Measurements from ENCODE around the gene SYNM.

The SYNM gene

DNA sequence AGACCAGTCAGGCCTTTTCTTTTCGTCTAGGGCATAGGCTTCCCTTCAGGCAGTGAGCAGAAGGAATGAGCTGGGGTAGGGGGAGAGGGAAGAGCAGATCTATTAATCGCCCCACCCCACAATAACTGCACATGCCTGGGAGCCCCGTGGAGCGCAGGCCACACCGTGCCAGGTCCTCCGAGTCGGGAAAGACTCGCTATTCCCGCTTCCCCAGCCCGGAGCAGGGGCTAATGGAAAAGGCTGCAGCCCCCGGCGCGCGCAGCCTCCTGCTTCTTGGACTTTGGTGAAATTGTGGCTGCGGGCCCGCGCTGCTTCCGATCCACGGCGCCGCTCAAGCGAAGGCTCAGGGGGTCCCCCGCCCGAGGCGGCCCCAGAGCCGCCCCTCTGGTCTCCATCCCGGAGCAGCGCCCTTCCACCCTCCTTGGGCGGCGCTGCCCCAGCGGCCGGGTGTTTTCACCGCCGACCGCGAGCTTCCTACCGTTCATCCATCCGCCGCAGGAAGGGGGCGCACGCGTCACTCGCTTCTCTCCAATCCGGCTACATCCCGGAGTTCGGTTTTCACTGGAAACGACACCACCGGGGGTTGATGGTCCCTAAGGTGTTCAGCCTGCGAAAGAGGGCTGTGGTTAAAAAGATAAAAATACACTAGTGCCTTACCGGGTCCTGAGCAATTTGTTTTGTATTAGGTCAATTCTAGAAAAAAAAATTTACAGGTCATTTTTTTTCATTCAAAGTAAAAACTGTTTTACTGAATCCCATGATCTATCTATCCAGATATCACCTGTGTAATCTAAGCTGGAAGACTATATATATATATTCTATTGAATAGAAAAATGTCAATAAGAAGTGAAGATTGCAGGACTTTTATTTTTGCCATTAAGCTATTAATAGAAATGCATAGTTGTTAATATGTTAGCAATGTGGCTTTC lies 4.4 kb upstream of the SYNM start:
- peak overlapping the region; percentile 47 for H3K4me2 ChIP-seq
- H3K4me1 ChIP-seq (ENCODE audit: low read depth, poor library complexity, severe bottlenecking), result peaks cover 6% of the 10 kb centered on the region
- TF ChIP-seq, protein P1, sequence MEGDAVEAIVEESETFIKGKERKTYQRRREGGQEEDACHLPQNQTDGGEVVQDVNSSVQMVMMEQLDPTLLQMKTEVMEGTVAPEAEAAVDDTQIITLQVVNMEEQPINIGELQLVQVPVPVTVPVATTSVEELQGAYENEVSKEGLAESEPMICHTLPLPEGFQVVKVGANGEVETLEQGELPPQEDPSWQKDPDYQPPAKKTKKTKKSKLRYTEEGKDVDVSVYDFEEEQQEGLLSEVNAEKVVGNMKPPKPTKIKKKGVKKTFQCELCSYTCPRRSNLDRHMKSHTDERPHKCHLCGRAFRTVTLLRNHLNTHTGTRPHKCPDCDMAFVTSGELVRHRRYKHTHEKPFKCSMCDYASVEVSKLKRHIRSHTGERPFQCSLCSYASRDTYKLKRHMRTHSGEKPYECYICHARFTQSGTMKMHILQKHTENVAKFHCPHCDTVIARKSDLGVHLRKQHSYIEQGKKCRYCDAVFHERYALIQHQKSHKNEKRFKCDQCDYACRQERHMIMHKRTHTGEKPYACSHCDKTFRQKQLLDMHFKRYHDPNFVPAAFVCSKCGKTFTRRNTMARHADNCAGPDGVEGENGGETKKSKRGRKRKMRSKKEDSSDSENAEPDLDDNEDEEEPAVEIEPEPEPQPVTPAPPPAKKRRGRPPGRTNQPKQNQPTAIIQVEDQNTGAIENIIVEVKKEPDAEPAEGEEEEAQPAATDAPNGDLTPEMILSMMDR (conservative IDR thresholded peaks at IDR 0.05; ENCODE audit: low read depth, low read length), result peak; percentile 84
- H3K36me3 ChIP-seq (ENCODE audit: insufficient read depth), result no peaks in the 10 kb centered on the region
- peak overlapping the region; percentile 22; the same call in 1 of the 2 replicates for H3K9ac ChIP-seq
- no peak overlapping the region for H3K27ac ChIP-seq
- no peaks in the 10 kb centered on the region for H4K20me1 ChIP-seq (ENCODE audit: insufficient read depth)
- no peaks in the 10 kb centered on the region; the same call in 1 of the 2 replicates for H3K27me3 ChIP-seq (ENCODE audit: insufficient read depth, low read depth)
- H3K4me3 ChIP-seq (IDR thresholded peaks at IDR 0.05; ENCODE audit: insufficient read depth, low read depth, low read length), result no peak overlapping the region
- peak overlapping the region; percentile 58 for H2AFZ ChIP-seq (ENCODE audit: low read depth)
- no peaks in the 10 kb centered on the region for H3K79me2 ChIP-seq (ENCODE audit: insufficient read depth, low read depth)

DNA sequence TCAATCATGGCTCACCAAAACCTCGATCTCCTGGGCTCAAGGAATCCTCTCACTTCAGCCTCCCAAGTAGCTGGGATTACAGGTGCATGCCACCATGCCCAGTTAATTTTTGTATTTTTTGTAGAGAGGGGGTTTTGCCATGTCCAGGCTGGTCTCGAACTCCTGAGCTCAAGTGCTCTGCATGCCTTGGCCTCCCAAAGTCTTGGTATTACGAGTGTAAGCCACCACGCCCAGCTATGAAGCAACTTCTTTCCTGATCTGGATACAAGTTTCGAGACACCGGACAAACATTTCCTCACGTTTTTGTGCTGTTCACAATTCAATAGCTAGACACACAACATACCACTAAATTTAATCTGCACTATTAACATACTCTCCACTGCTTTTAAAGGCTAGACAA lies 3.4 kb upstream of the SYNM start:
- no peak overlapping the region for H2AFZ ChIP-seq (ENCODE audit: low read depth)
- no peaks in the 10 kb centered on the region for H3K79me2 ChIP-seq (ENCODE audit: insufficient read depth, low read depth)
- no peak overlapping the region for H3K27ac ChIP-seq
- H3K36me3 ChIP-seq (ENCODE audit: insufficient read depth), result no peaks in the 10 kb centered on the region
- H3K4me2 ChIP-seq, result no peak overlapping the region
- peaks cover 10% of the 10 kb centered on the region for H3K4me1 ChIP-seq (ENCODE audit: low read depth, poor library complexity, severe bottlenecking)
- TF ChIP-seq, protein P1 (conservative IDR thresholded peaks at IDR 0.05; ENCODE audit: low read depth, low read length), result no peak
- H3K4me3 ChIP-seq (IDR thresholded peaks at IDR 0.05; ENCODE audit: insufficient read depth, low read depth, low read length), result no peak overlapping the region
- H3K9ac ChIP-seq, result no peak overlapping the region
- no peaks in the 10 kb centered on the region for H4K20me1 ChIP-seq (ENCODE audit: insufficient read depth)
- no peaks in the 10 kb centered on the region; the same call in 1 of the 2 replicates for H3K27me3 ChIP-seq (ENCODE audit: insufficient read depth, low read depth)

DNA sequence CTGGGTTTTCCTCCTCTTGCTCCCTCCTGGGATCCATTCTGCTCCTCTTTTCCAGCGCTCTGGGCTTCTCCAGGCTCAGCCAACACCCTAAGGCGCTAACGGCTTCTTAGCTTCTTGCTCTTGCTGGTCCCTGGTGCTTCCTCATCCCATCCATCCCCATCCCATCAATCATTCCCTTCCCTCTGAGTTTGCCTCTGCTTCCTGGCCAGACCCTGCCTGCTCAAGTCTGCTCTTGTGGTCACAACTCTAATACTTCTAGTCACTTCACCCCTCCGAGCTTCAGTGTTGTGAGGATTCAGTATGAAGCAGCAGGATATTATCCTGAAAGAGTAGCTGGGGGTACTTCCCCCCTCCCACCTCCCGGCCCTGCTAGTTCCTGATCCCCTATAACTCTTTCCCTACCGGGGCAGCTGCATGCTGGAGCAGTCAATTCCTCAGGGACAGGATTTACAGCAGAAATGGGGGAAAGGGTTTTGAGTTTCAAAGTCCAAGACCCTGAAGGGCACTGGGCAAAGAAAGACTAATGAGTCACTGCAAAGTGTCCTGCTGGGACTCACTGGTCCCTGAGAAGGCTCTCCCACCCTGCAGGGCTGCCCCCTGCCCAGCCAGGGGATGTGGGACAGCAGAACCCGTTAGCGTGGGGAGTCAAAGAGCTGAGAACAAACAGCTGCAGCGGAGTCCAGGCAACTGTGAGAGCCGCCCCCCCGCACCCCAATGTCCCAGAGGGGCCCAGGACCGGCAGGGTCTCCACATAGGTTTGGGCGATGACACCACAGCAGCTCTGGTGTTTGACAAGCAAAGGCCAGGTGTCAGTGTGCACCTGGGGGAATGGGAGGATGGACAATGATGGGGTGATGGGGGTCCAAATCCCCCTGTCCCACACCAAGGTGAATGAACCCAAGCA lies 2.3 kb upstream of the SYNM start:
- Histone ChIP-seq H3K27me3 (ENCODE audit: insufficient read depth, low read depth) (no peaks in the 10 kb centered on the region; the same call in 1 of the 2 replicates), H3K4me2 (no peak overlapping the region), H3K79me2 (ENCODE audit: insufficient read depth, low read depth) (no peaks in the 10 kb centered on the region), H3K4me3 (IDR thresholded peaks at IDR 0.05; ENCODE audit: insufficient read depth, low read depth, low read length) (no peak overlapping the region), H3K4me1 (ENCODE audit: low read depth, poor library complexity, severe bottlenecking) (peaks cover 20% of the 10 kb centered on the region), H2AFZ (ENCODE audit: low read depth) (no peak overlapping the region), H3K9ac (no peak overlapping the region), H4K20me1 (ENCODE audit: insufficient read depth) (no peaks in the 10 kb centered on the region), H3K36me3 (ENCODE audit: insufficient read depth) (no peaks in the 10 kb centered on the region), H3K27ac (no peak overlapping the region)
- TF ChIP-seq, protein P1 (conservative IDR thresholded peaks at IDR 0.05; ENCODE audit: low read depth, low read length), result no peak

DNA sequence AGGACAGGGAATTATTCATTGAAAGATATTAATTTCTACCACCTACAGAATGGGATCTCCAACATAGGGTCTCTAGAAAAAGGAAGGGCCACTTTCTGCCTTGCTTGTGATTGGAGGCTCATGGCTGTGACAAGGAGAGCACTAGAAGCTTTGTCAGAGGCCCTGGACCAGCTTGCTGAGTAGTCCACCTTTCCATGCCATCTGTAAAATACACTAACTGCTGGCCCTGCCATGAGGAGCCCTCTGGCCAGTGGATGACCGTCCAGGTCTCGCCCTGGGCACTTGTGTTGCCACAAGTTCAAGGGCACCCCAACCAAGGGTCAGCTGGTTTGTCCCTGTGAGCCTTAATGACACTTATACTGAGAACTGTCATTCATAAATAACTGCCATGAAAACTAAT lies 1.6 kb upstream of the SYNM start:
- Histone ChIP-seq H3K4me1 (ENCODE audit: low read depth, poor library complexity, severe bottlenecking) (peaks cover 26% of the 10 kb centered on the region), H3K4me3 (IDR thresholded peaks at IDR 0.05; ENCODE audit: insufficient read depth, low read depth, low read length) (no peak overlapping the region), H3K4me2 (no peak overlapping the region), H3K79me2 (ENCODE audit: insufficient read depth, low read depth) (no peaks in the 10 kb centered on the region), H3K36me3 (ENCODE audit: insufficient read depth) (no peaks in the 10 kb centered on the region), H3K27me3 (ENCODE audit: insufficient read depth, low read depth) (no peaks in the 10 kb centered on the region; the same call in 1 of the 2 replicates), H4K20me1 (ENCODE audit: insufficient read depth) (no peaks in the 10 kb centered on the region), H3K9ac (no peak overlapping the region), H3K27ac (no peak overlapping the region), H2AFZ (ENCODE audit: low read depth) (no peak overlapping the region)
- TF ChIP-seq, protein P1 (conservative IDR thresholded peaks at IDR 0.05; ENCODE audit: low read depth, low read length), result no peak
